H1 (cell line): Measurements from ENCODE around the gene ASXL3. TPM values are rescaled to one million over a fixed set of nuclear protein-coding genes. Genes with fewer than 3 reads are reported as not detected.

Experiments
- CTCF ChIA-PET: fragments of 300-600 bp; sonication (Branson Sonifier 250); formaldehyde crosslinking; loops from one replicate; lab custom pipeline; 2021; ENCODE audit not compliant: partially characterized antibody; lab: Charles Lee
- POLR2A ChIA-PET: fragments of 300-600 bp; sonication (Branson Sonifier 250); formaldehyde crosslinking; loops from one replicate; lab custom pipeline; 2021; ENCODE audit warnings: inconsistent platforms; ENCODE audit not compliant: partially characterized antibody; lab: Charles Lee
- DNase-seq, 2 experiments: peaks; one replicate each; pipeline versions ENCODE4 v3.0.0 to v3.0.0-alpha.2; 2010 to 2022; ENCODE audit warnings: low spot score in 2 of 2, low read depth in 1 of 2, mixed read lengths in 1 of 2
- FAIRE-seq: peaks from 2 replicates; lab custom pipeline; 2011; peaks lifted over from hg19 to GRCh38; lab: Jason Lieb, UNC
- H2AFZ ChIP-seq: 2 replicates; pipeline ENCODE4 v1.8.1; 2012; ENCODE audit warnings: low read length, inconsistent platforms
- H2AK5ac ChIP-seq: 2 replicates; pipeline ENCODE4 v1.6.1; 2013; ENCODE audit warnings: low read depth, low read length
- H2BK120ac ChIP-seq: replicated peaks from 2 replicates; pipeline ENCODE3; 2013; ENCODE audit warnings: low read depth, low read length, inconsistent platforms
- H2BK12ac ChIP-seq: 2 replicates; pipeline ENCODE4 v1.6.1; 2013; ENCODE audit warnings: low read depth, low read length
- H2BK15ac ChIP-seq: 2 replicates; pipeline ENCODE4 v1.6.1; 2013; ENCODE audit warnings: low read length
- H2BK20ac ChIP-seq: 2 replicates; pipeline ENCODE4 v1.6.1; 2013; ENCODE audit warnings: low read length
- H2BK5ac ChIP-seq: 2 replicates; pipeline ENCODE4 v1.6.1; 2013; ENCODE audit warnings: low read depth, low read length
- H3K14ac ChIP-seq: 2 replicates; pipeline ENCODE4 v1.6.1; 2013; ENCODE audit warnings: inconsistent platforms; ENCODE audit not compliant: insufficient read length
- H3K18ac ChIP-seq: 2 replicates; pipeline ENCODE4 v1.6.1; 2013; ENCODE audit warnings: low read length; ENCODE audit errors: extremely low read depth
- H3K23ac ChIP-seq: 2 replicates; pipeline ENCODE4 v1.6.1; 2013; ENCODE audit warnings: inconsistent platforms; ENCODE audit not compliant: insufficient read length
- H3K23me2 ChIP-seq: 2 replicates; pipeline ENCODE4 v1.6.1; 2013; ENCODE audit warnings: low read depth, low read length
- H3K27ac ChIP-seq: 2 replicates; pipeline ENCODE4 v1.6.1; 2011; ENCODE audit warnings: low read depth, low read length, inconsistent platforms
- H3K27me3 ChIP-seq, 4 experiments: replicated peaks in 1 of 4; 1 replicate in 1 of 4; 2 replicates in 3 of 4; pipeline versions ENCODE4 v1.6.1 to v1.8.1; 2011 to 2013; ENCODE audit warnings: low read length in 3 of 4, mild to moderate bottlenecking in 3 of 4, inconsistent platforms in 2 of 4, mixed read lengths in 2 of 4, moderate library complexity in 1 of 4; ENCODE audit not compliant: control insufficient read depth in 3 of 4, insufficient read depth in 3 of 4; ENCODE audit errors: extremely low read depth in 1 of 4
- H3K36me3 ChIP-seq, 4 experiments: 2 replicates each; pipeline versions ENCODE4 v1.6.1 to v1.8.1; 2011 to 2013; ENCODE audit warnings: mild to moderate bottlenecking in 4 of 4, low read length in 3 of 4, moderate library complexity in 2 of 4, control low read depth in 1 of 4, inconsistent platforms in 1 of 4; ENCODE audit not compliant: insufficient read depth in 4 of 4, control insufficient read depth in 2 of 4
- H3K4ac ChIP-seq: replicated peaks from 2 replicates; pipeline ENCODE3; 2013; ENCODE audit warnings: low read length, low read depth, mixed read lengths, inconsistent platforms; ENCODE audit not compliant: insufficient read length
- H3K4me1 ChIP-seq, 4 experiments: replicated peaks in 1 of 4; 1 replicate in 1 of 4; 2 replicates in 3 of 4; pipeline versions ENCODE4 v1.6.1 to v1.8.1; 2011 to 2013; ENCODE audit warnings: low read length in 3 of 4, inconsistent platforms in 2 of 4, mixed read lengths in 1 of 4; ENCODE audit not compliant: insufficient read depth in 4 of 4, control insufficient read depth in 3 of 4
- H3K4me2 ChIP-seq, 2 experiments: 2 replicates each; pipeline versions ENCODE4 v1.6.1 to v1.8.1; 2011 to 2013; ENCODE audit warnings: low read depth in 2 of 2, low read length in 2 of 2, control low read depth in 1 of 2, inconsistent platforms in 1 of 2, mild to moderate bottlenecking in 1 of 2; ENCODE audit not compliant: insufficient read depth in 1 of 2
- H3K4me3 ChIP-seq, 4 experiments: fragments of 200-600, 300-600 bp in 1 of 4; sonication (generic), shearing (Covaris generic), sonication (Bioruptor Twin) in 1 of 4; 2 replicates each; pipeline versions ENCODE4 v1.5.1 to v1.8.1; 2011 to 2016; ENCODE audit warnings: low read length in 4 of 4, low read depth in 3 of 4, control low read depth in 2 of 4, inconsistent platforms in 2 of 4, mild to moderate bottlenecking in 2 of 4, mixed read lengths in 1 of 4, moderate library complexity in 1 of 4; ENCODE audit not compliant: insufficient read depth in 2 of 4; ENCODE audit errors: extremely low read depth in 1 of 4
- H3K56ac ChIP-seq: replicated peaks from 2 replicates; pipeline ENCODE3; 2013; ENCODE audit warnings: low read depth, mild to moderate bottlenecking, mixed read lengths, low read length, inconsistent platforms; ENCODE audit not compliant: insufficient read length
- H3K79me1 ChIP-seq: 2 replicates; pipeline ENCODE4 v1.6.1; 2013; ENCODE audit warnings: low read depth, low read length, control low read depth
- H3K79me2 ChIP-seq, 2 experiments: 2 replicates each; pipeline versions ENCODE4 v1.6.1 to v1.8.1; 2012 to 2013; ENCODE audit warnings: low read length in 2 of 2, mild to moderate bottlenecking in 2 of 2, inconsistent platforms in 1 of 2; ENCODE audit not compliant: insufficient read depth in 2 of 2, control insufficient read depth in 1 of 2
- H3K9ac ChIP-seq, 4 experiments: replicated peaks in 1 of 4; 1 replicate in 1 of 4; 2 replicates in 3 of 4; pipeline versions ENCODE4 v1.6.1 to v1.8.1; 2011 to 2013; ENCODE audit warnings: low read depth in 3 of 4, low read length in 3 of 4, control low read depth in 2 of 4, mild to moderate bottlenecking in 2 of 4, moderate library complexity in 2 of 4, inconsistent platforms in 1 of 4; ENCODE audit errors: extremely low read depth in 1 of 4
- H3K9me3 ChIP-seq, 2 experiments: 2 replicates each; pipeline versions ENCODE4 v1.6.1 to v1.8.1; 2012 to 2013; ENCODE audit warnings: mild to moderate bottlenecking in 2 of 2, moderate library complexity in 2 of 2, control low read depth in 1 of 2, inconsistent platforms in 1 of 2, low read depth in 1 of 2, low read length in 1 of 2, mixed read lengths in 1 of 2; ENCODE audit not compliant: insufficient read depth in 2 of 2
- H4K20me1 ChIP-seq, 2 experiments: replicated peaks in 1 of 2; 2 replicates each; pipeline versions ENCODE3 to v1.8.1; 2011 to 2013; ENCODE audit warnings: inconsistent platforms in 2 of 2, low read length in 2 of 2, mild to moderate bottlenecking in 1 of 2; ENCODE audit not compliant: insufficient read depth in 2 of 2, control insufficient read depth in 1 of 2
- H4K5ac ChIP-seq: 2 replicates; pipeline ENCODE4 v1.6.1; 2013; ENCODE audit warnings: low read length, low read depth, mixed read lengths, inconsistent platforms; ENCODE audit not compliant: insufficient read length
- H4K8ac ChIP-seq: 2 replicates; pipeline ENCODE4 v1.8.0; 2013; ENCODE audit warnings: mild to moderate bottlenecking, moderate library complexity, low read length, inconsistent platforms; ENCODE audit not compliant: insufficient read depth; ENCODE audit errors: extremely low read depth
- H4K91ac ChIP-seq: replicated peaks from 2 replicates; pipeline ENCODE3; 2013; ENCODE audit warnings: low read length, mixed read lengths, inconsistent platforms; ENCODE audit not compliant: insufficient read length
- BCL11A ChIP-seq, 2 experiments: IDR thresholded peaks; one replicate each; pipeline ENCODE4 v1.6.1; 2011; ENCODE audit warnings: low read depth in 2 of 2, low read length in 2 of 2, mild to moderate bottlenecking in 2 of 2
- HDAC2 ChIP-seq, 2 experiments: fragments of 300-600 bp in 1 of 2; sonication (generic) in 1 of 2; IDR thresholded peaks; 2 replicates each; pipeline ENCODE4 v1.6.1; 2011 to 2012; ENCODE audit warnings: low read depth in 2 of 2, low read length in 2 of 2, mild to moderate bottlenecking in 2 of 2, moderate library complexity in 2 of 2, borderline replicate concordance in 1 of 2, inconsistent platforms in 1 of 2
- HDAC6 ChIP-seq: IDR thresholded peaks from one replicate; pipeline ENCODE4 v1.7.1; 2012; ENCODE audit warnings: low read depth, mild to moderate bottlenecking, inconsistent platforms, low read length, moderate library complexity
- KDM5A ChIP-seq: fragments of 200-600 bp; IDR thresholded peaks from 2 replicates; pipeline ENCODE4 v1.7.1; 2012; ENCODE audit warnings: mild to moderate bottlenecking, low read length, inconsistent platforms, mixed read lengths
- RAD21 ChIP-seq, 2 experiments: IDR thresholded peaks in 1 of 2; conservative IDR thresholded peaks in 1 of 2; 2 replicates each; pipeline ENCODE4 v1.6.1; 2011; ENCODE audit warnings: low read depth in 2 of 2, low read length in 2 of 2, improper control_type of control experiment in 1 of 2, inconsistent platforms in 1 of 2, mild to moderate bottlenecking in 1 of 2, moderate library complexity in 1 of 2
- RFX5 ChIP-seq: IDR thresholded peaks from 2 replicates; pipeline ENCODE4 v1.6.1; 2011; ENCODE audit warnings: low read depth, low read length, improper control_type of control experiment, borderline replicate concordance
- WGBS, 2 experiments: shearing (Covaris generic) in 1 of 2; methylation state at CpG; one replicate each; pipeline versions ENCODE4 v1.1.6 to v1.1.7; 2013 to 2015; ENCODE audit warnings: low lambda C conversion rate in 2 of 2, mixed read lengths in 2 of 2, inconsistent platforms in 1 of 2, low coverage in 1 of 2, missing lambda C conversion rate in 1 of 2; ENCODE audit not compliant: insufficient replicate concordance in 2 of 2, insufficient coverage in 1 of 2, insufficient read length in 1 of 2; ENCODE audit errors: extremely low coverage in 1 of 2, missing lambda C conversion rate in 1 of 2; 5-methylcytosine and 5-hydroxymethylcytosine counted together
- polyA plus RNA-seq, 7 experiments: library from polyadenylated mRNA; depleted of rRNA in 3 of 7; stranded (reverse) in 5 of 7; unstranded in 2 of 7; fragments of >200 nt in 5 of 7; fragments of 200-250 nt in 2 of 7; gene quantifications; 1 replicate in 5 of 7; 2 replicates in 1 of 7; 4 replicates in 1 of 7; pipeline versions ENCODE4 v1.2.1 to v1.2.3, GENCODE V29; 2011 to 2013; ENCODE audit warnings: missing spikeins in 2 of 7, mixed read lengths in 2 of 7
- total RNA-seq: library from RNA; stranded (reverse); fragmentation: NEBNext Ultra II Directional; extraction: Animal tissue kit (Norgen Biotek cat#: 25700); gene quantifications from 2 replicates; pipeline ENCODE4 v1.2.1, GENCODE V29; 2021

The ASXL3 gene
- total and polyA plus RNA-seq, 2 of the 8 experiments (the other 6 are each of a cell fraction or from before 2014, with no cell fraction given), result 0.08 to 1.3 TPM

DNA sequence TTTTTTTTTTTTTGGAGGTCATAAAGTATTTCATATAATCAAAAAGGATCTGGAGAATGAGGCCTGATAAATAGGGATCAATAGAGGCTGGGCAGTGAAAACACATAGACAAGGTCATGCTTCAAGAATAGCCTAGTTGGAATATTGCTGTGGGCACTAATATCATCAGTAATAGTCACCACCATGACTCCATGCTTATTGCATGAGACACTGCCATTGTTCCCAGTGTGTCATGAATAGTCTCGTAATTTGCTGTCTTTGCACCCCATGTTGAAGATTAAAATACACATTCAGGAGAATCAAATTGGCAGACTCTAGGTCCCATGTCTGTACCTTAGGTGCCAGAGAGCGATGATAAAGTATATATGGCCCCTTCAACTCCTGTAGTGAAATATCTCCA is 10.3 kb downstream of the ASXL3 start:
- Histone ChIP-seq H3K9me3 (peaks cover 0 to 2% of the 10 kb centered on the region in 2 experiments; a peak in 2 of 4 replicates), H3K79me2 (no peaks in the 10 kb centered on the region), H3K4me2 (no peak overlapping the region), H3K14ac (no peak overlapping the region), H3K27me3 (no peaks in the 10 kb centered on the region), H3K18ac (no peak overlapping the region), H4K91ac (no peak overlapping the region), H3K4ac (no peak overlapping the region), H2BK12ac (no peak overlapping the region), H2BK5ac (no peak overlapping the region), H3K79me1 (no peaks in the 10 kb centered on the region), H2AFZ (no peak overlapping the region), H3K56ac (no peak overlapping the region), H3K23me2 (no peaks in the 10 kb centered on the region; the same call in 1 of the 2 replicates), H3K9ac (no peak overlapping the region), H2BK15ac (no peak overlapping the region), H3K23ac (no peak overlapping the region), H3K4me3 (no peak overlapping the region), H2BK120ac (no peak overlapping the region), H4K8ac (no peak overlapping the region), H3K36me3 (no peaks in the 10 kb centered on the region; a peak in 2 of 8 replicates), H4K5ac (no peak overlapping the region), H4K20me1 (no peaks in the 10 kb centered on the region), H3K27ac (no peak overlapping the region), H2BK20ac (no peak overlapping the region), H2AK5ac (no peak overlapping the region), H3K4me1 (peaks cover 0 to 3% (median under 1%) of the 10 kb centered on the region in 4 experiments; a peak in 3 of 7 replicates)
- no peak for DNase-seq
- CTCF ChIA-PET, result interaction anchor here (0.6 kb wide), 1 partner anchor 171 kb away, joined by 4 read pairs; no protein-coding TSS in a partner anchor
- FAIRE-seq, result no peak
- TF ChIP-seq KDM5A (no peak), HDAC6 (no peak), RFX5 (no peak), BCL11A (IDR thresholded peaks at IDR 0.05; ENCODE audit: low read depth in 2 of 2, low read length in 2 of 2) (no peak), HDAC2 (IDR thresholded peaks at IDR 0.05; ENCODE audit: borderline replicate concordance in 1 of 2, low read depth in 2 of 2, low read length in 2 of 2) (no peak), RAD21 (IDR thresholded peaks at IDR 0.05 in 1 of 2, conservative IDR thresholded peaks at IDR 0.05 in 1 of 2; ENCODE audit: low read depth in 2 of 2, low read length in 2 of 2) (no peak)
- WGBS, 2 experiments, result 90% methylated on average over 2 of the region's 2 CpGs; no CpG with 5 or more reads in 1 of the 2 experiments
- POLR2A ChIA-PET, result no interaction called here
